Natural killer cell (primary cell): ENCODE measurements around the gene PTPN14. TPM values are rescaled to one million over a fixed set of nuclear protein-coding genes. Genes with fewer than 3 reads are reported as not detected.

ENCODE experiments used
- ATAC-seq, 3 donors: fragments of 150-1000 bp in 2 of 3; fragments of 200-7000 bp in 1 of 3; cut with Tn5 transposase; 1 replicate in 1 of 3; 2 replicates in 2 of 3; pipeline ENCODE4 v1.10.0; 2021; ENCODE audit warnings: mild to moderate bottlenecking in 2 of 3, moderate library complexity in 2 of 3
- DNase-seq, 2 donors: peaks; one replicate each; pipeline versions ENCODE4 v3.0.0 to v3.0.0-alpha.2; 2013 to 2021; ENCODE audit warnings: mixed read lengths in 1 of 2
- H3K27ac ChIP-seq: one replicate; pipeline ENCODE4 v1.5.1; 2013; ENCODE audit warnings: mild to moderate bottlenecking, low read length
- H3K27me3 ChIP-seq: one replicate; pipeline ENCODE4 v1.6.1; 2013; ENCODE audit warnings: low read length; ENCODE audit not compliant: control insufficient read depth, insufficient read depth
- H3K36me3 ChIP-seq: one replicate; pipeline ENCODE4 v1.6.1; 2013; ENCODE audit warnings: low read length; ENCODE audit not compliant: control insufficient read depth, insufficient read depth
- H3K4me1 ChIP-seq: one replicate; pipeline ENCODE4 v1.6.1; 2013; ENCODE audit warnings: low read length; ENCODE audit not compliant: control insufficient read depth, insufficient read depth
- H3K4me3 ChIP-seq: one replicate; pipeline ENCODE4 v1.5.1; 2013; ENCODE audit warnings: low read length
- H3K9me3 ChIP-seq: one replicate; pipeline ENCODE4 v1.6.1; 2013; ENCODE audit warnings: low read length; ENCODE audit not compliant: control insufficient read depth, insufficient read depth
- H3K27ac Mint-ChIP-seq, 2 donors: one replicate each; pipeline ENCODE4 v1.8.0; 2022; ENCODE audit warnings: mild to moderate bottlenecking in 2 of 2, mixed read lengths in 2 of 2, moderate library complexity in 1 of 2
- H3K27me3 Mint-ChIP-seq, 2 donors: one replicate each; pipeline ENCODE4 v1.8.0; 2022; ENCODE audit warnings: low read depth in 2 of 2, mixed read lengths in 2 of 2
- H3K36me3 Mint-ChIP-seq: one replicate; pipeline ENCODE4 v1.8.0; 2022; ENCODE audit warnings: mixed read lengths
- H3K4me1 Mint-ChIP-seq, 2 donors: one replicate each; pipeline ENCODE4 v1.8.0; 2022; ENCODE audit warnings: mixed read lengths in 2 of 2
- H3K4me3 Mint-ChIP-seq: one replicate; pipeline ENCODE4 v1.8.0; 2022; ENCODE audit warnings: mild to moderate bottlenecking, moderate library complexity, mixed read lengths
- H3K9me3 Mint-ChIP-seq, 2 donors: one replicate each; pipeline ENCODE4 v1.8.0; 2022; ENCODE audit warnings: mixed read lengths in 2 of 2
- CTCF ChIP-seq: fragments of 200-600 bp; IDR thresholded peaks from one replicate; pipeline ENCODE4 v1.8.0; 2022; ENCODE audit warnings: antibody characterized with exemption
- WGBS: methylation state at CpG from one replicate; pipeline ENCODE4 v1.1.7; 2013; ENCODE audit warnings: missing lambda C conversion rate; ENCODE audit not compliant: insufficient coverage; 5-methylcytosine and 5-hydroxymethylcytosine counted together
- intact Hi-C: fragments of 100-400 bp; cut with micrococcal nuclease; formaldehyde crosslinking; loops from one replicate; pipeline ENCODE4 v1.14.2; 2022
- total RNA-seq, 4 donors: library from RNA; stranded (reverse); fragments of 120-200 nt in 1 of 4; gene quantifications; one replicate each; pipeline versions ENCODE4 v1.2.3 to v1.2.4, GENCODE V29; 2013 to 2022

The PTPN14 gene
- total RNA-seq, 3 donors from 2014 or later (not counting 1 experiment from before 2014, with no cell fraction given) = 0.02 TPM; not detected in 2

- TF ChIP-seq CTCF = no peak
- no peaks in the 10 kb centered on the region for H3K36me3 Mint-ChIP-seq
- ATAC-seq (no peak), DNase-seq (no peak)
- no peaks in the 10 kb centered on the region for H3K36me3 ChIP-seq
- no peaks in the 10 kb centered on the region for H3K9me3 ChIP-seq
- peaks cover 16 to 21% of the 10 kb centered on the region in 2 donors for H3K27me3 Mint-ChIP-seq
- no peaks in the 10 kb centered on the region for H3K4me1 Mint-ChIP-seq
- intact Hi-C loops = no loop called here
- no peak overlapping the region for H3K27ac Mint-ChIP-seq
- no peaks in the 10 kb centered on the region for H3K4me1 ChIP-seq
- no peak overlapping the region for H3K4me3 Mint-ChIP-seq
- no peak overlapping the region for H3K4me3 ChIP-seq
- WGBS = 92% methylated on average over 5 of the region's 6 CpGs
- no peaks in the 10 kb centered on the region for H3K9me3 Mint-ChIP-seq
- no peaks in the 10 kb centered on the region for H3K27me3 ChIP-seq
- H3K27ac ChIP-seq = no peak overlapping the region
These were observed 34.7 kb downstream of the PTPN14 start for GRCh38 chr1:214516434-214517326.

GRCh38 chr1:214515544-214516433 lies 35.6 kb downstream of the PTPN14 start:
- H3K27me3 ChIP-seq = no peaks in the 10 kb centered on the region
- Mint-ChIP-seq H3K4me1 (no peaks in the 10 kb centered on the region), H3K36me3 (no peaks in the 10 kb centered on the region), H3K4me3 (no peak overlapping the region), H3K27ac (no peak overlapping the region), H3K9me3 (no peaks in the 10 kb centered on the region), H3K27me3 (peaks cover 16 to 23% of the 10 kb centered on the region in 2 donors)
- H3K9me3 ChIP-seq = no peaks in the 10 kb centered on the region
- H3K36me3 ChIP-seq = no peaks in the 10 kb centered on the region
- no peak for TF ChIP-seq CTCF
- DNase-seq = no peak
- H3K4me1 ChIP-seq = no peaks in the 10 kb centered on the region
- intact Hi-C loops = no loop called here
- WGBS = 6% methylated on average over 1 of the region's 3 CpGs
- H3K27ac ChIP-seq = no peak overlapping the region
- H3K4me3 ChIP-seq = no peak overlapping the region
- no peak for ATAC-seq

DNA sequence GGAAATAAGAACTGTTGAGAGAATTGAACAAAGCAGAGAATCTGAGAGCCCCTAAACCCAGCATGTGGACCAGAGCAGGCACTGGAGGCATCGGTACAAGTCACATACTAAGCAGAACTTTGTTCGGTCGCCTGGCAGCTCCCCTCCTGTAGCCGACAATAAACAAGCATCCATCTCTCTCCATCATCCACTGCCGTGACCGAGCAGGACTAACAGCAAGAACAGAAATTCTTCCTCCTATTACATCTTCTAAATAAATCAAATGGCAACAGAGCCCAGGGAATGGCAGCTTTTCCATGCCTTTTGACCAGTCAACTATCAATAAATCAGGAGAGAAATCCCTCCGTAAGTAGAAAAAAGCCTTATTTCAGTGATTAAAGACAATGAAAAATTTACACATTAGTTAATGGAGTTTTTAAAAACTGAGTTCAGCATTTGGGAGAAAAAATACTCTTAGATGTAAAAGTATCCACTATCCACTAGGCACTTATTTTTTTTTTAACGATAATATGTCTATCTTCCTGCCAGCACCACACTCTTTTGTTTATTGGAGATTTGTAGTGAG lies 36.5 kb downstream of the PTPN14 start:
- Mint-ChIP-seq H3K27ac (no peak overlapping the region), H3K9me3 (no peaks in the 10 kb centered on the region), H3K4me3 (no peak overlapping the region), H3K27me3 (peaks cover 18 to 29% of the 10 kb centered on the region in 2 donors), H3K36me3 (no peaks in the 10 kb centered on the region), H3K4me1 (no peaks in the 10 kb centered on the region)
- intact Hi-C loops = no loop called here
- Histone ChIP-seq H3K4me1 (no peaks in the 10 kb centered on the region), H3K9me3 (no peaks in the 10 kb centered on the region), H3K36me3 (no peaks in the 10 kb centered on the region), H3K27ac (no peak overlapping the region), H3K4me3 (no peak overlapping the region), H3K27me3 (no peaks in the 10 kb centered on the region)
- TF ChIP-seq CTCF = no peak
- 69% methylated on average over 6 of the region's 8 CpGs for WGBS
- ATAC-seq (no peak), DNase-seq (no peak)
